ENCODE data around the gene TNFSF15. TPM values are rescaled to one million over a fixed set of nuclear protein-coding genes. Genes with fewer than 3 reads are reported as not detected.
"Not testable (repeated sequence)": the region's sequence is repeated elsewhere in the genome, so short reads cannot be mapped to it uniquely, and the experiment has no call there.

The TNFSF15 gene
- total RNA-seq, 6 donors from 2014 or later, result 1.4 to 11.0 (median 5.6) TPM

- TF ChIP-seq CTCF (IDR thresholded peaks at IDR 0.05), result peak; percentile 58 to 90 (median 82)
- TF ChIP-seq POLR2A (IDR thresholded peaks at IDR 0.05), result no peak
- Histone ChIP-seq H3K9me3 (no peaks in the 10 kb centered on the region), H3K27me3 (no peaks in the 10 kb centered on the region), H3K36me3 (no peaks in the 10 kb centered on the region), H3K27ac (no peak overlapping the region), H3K4me1 (peaks cover 0 to 8% (median 2%) of the 10 kb centered on the region in 4 donors), H3K4me3 (no peak overlapping the region)
- peak in 1 of 2 donors; percentile 82 for DNase-seq
- WGBS, 2 donors, result 22% methylated on average over 8 of the region's 8 CpGs
- peak; percentile 93 to 98 for ATAC-seq (ENCODE audit: low FRiP score in 2 of 2)
Measured at GRCh38 chr9:114738581-114739316, 67.1 kb downstream of the TNFSF15 start.

- Histone ChIP-seq H3K4me3 (no peak overlapping the region), H3K9me3 (no peaks in the 10 kb centered on the region), H3K4me1 (peaks cover 0 to 8% (median 2%) of the 10 kb centered on the region in 4 donors), H3K27me3 (no peaks in the 10 kb centered on the region), H3K36me3 (no peaks in the 10 kb centered on the region), H3K27ac (no peak overlapping the region)
- DNase-seq (no peak), ATAC-seq (ENCODE audit: low FRiP score in 2 of 2) (no peak)
- 84 to 93% methylated on average over 4 of the region's 4 CpGs for WGBS, 2 donors
- no peak for TF ChIP-seq POLR2AphosphoS5 (IDR thresholded peaks at IDR 0.05)
- TF ChIP-seq POLR2A (IDR thresholded peaks at IDR 0.05), result no peak
- no peak for TF ChIP-seq EP300 (IDR thresholded peaks at IDR 0.05)
- TF ChIP-seq CTCF (IDR thresholded peaks at IDR 0.05), result no peak
Measured at GRCh38 chr9:114737847-114738246, 68.0 kb downstream of the TNFSF15 start.

GRCh38 chr9:114737118-114737517 is 68.7 kb downstream of the TNFSF15 start:
- no peak for ATAC-seq (ENCODE audit: low FRiP score in 2 of 2)
- Histone ChIP-seq H3K36me3 (no peaks in the 10 kb centered on the region), H3K27ac (no peak overlapping the region), H3K9me3 (no peaks in the 10 kb centered on the region), H3K27me3 (no peaks in the 10 kb centered on the region), H3K4me3 (no peak overlapping the region), H3K4me1 (peaks cover 0 to 8% (median 2%) of the 10 kb centered on the region in 4 donors)
- 78 to 87% methylated on average over 3 of the region's 3 CpGs for WGBS, 2 donors
- DNase-seq, result no peak
- TF ChIP-seq POLR2A (IDR thresholded peaks at IDR 0.05), result no peak
- TF ChIP-seq EP300 (IDR thresholded peaks at IDR 0.05), result no peak
- TF ChIP-seq CTCF (IDR thresholded peaks at IDR 0.05), result no peak
- TF ChIP-seq POLR2AphosphoS5 (IDR thresholded peaks at IDR 0.05), result no peak

- no peaks in the 10 kb centered on the region for H3K9me3 ChIP-seq
- H3K4me1 ChIP-seq, result peaks cover 0 to 8% (median 2%) of the 10 kb centered on the region in 4 donors
- ATAC-seq (ENCODE audit: low FRiP score in 2 of 2) (no peak), DNase-seq (no peak)
- 46 to 49% methylated on average over 4 of the region's 4 CpGs for WGBS, 2 donors
- no peak overlapping the region for H3K4me3 ChIP-seq
- H3K36me3 ChIP-seq, result no peaks in the 10 kb centered on the region
- TF ChIP-seq POLR2AphosphoS5 (IDR thresholded peaks at IDR 0.05) (no peak), EP300 (IDR thresholded peaks at IDR 0.05) (no peak), CTCF (IDR thresholded peaks at IDR 0.05) (no peak), POLR2A (IDR thresholded peaks at IDR 0.05) (no peak)
- H3K27me3 ChIP-seq, result no peaks in the 10 kb centered on the region
- H3K27ac ChIP-seq, result no peak overlapping the region
Measured at GRCh38 chr9:114735704-114736103, 70.1 kb downstream of the TNFSF15 start.

- H3K27me3 ChIP-seq; H3K9me3 ChIP-seq; ATAC-seq (ENCODE audit: low FRiP score in 2 of 2); H3K4me1 ChIP-seq; DNase-seq; H3K27ac ChIP-seq; H3K36me3 ChIP-seq; H3K4me3 ChIP-seq: not testable (repeated sequence)
- 59 to 63% methylated on average over 5 of the region's 5 CpGs for WGBS, 2 donors
Measured at GRCh38 chr9:114735139-114735538, 70.7 kb downstream of the TNFSF15 start.

Other genes starting within 250 kb of the TNFSF15 start
- gene ATP6V1G1, start 218.3 kb downstream of the TNFSF15 start, total RNA-seq, result 100 to 1,000 TPM in 5 of 6 donors, 10 to 100 TPM in 1; 93.2 to 182 (median 133) TPM
- gene TMEM268, start 194.7 kb downstream of the TNFSF15 start, total RNA-seq, result 10 to 100 TPM in 5 of 6 donors, 1 to 10 TPM in 1; 9.4 to 23.0 (median 19.1) TPM
- not detected for gene TEX53, start 148.2 kb downstream of the TNFSF15 start, total RNA-seq
- gene TEX48, start 123.8 kb downstream of the TNFSF15 start, total RNA-seq, result not detected
- gene TNFSF8, start 124.6 kb upstream of the TNFSF15 start, total RNA-seq, result 1 to 10 TPM; 2.6 to 6.5 (median 4.8) TPM